SK-N-SH (cell line): ENCODE data around the gene CCDC191.

ENCODE experiments used
- CHD2 ChIP-seq: fragments of 150-350 bp; IDR thresholded peaks from 2 replicates; pipeline ENCODE4 v1.6.1; 2018; ENCODE audit warnings: low read length; ENCODE audit not compliant: partially characterized antibody
- EP300 ChIP-seq, 2 experiments: IDR thresholded peaks; 2 replicates each; pipeline versions ENCODE4 v1.4.0 to v1.6.1; 2012; ENCODE audit warnings: borderline replicate concordance in 1 of 2, low read depth in 1 of 2, low read length in 1 of 2
- FOXJ3 ChIP-seq: sonication (generic); formaldehyde crosslinking; IDR thresholded peaks from 2 replicates; pipeline ENCODE4 v1.5.1; 2020; ENCODE audit warnings: mild to moderate bottlenecking, missing genetic modification reagents
- GABPA ChIP-seq: IDR thresholded peaks from 2 replicates; pipeline ENCODE4 v1.4.0; 2012; ENCODE audit warnings: low read depth, mild to moderate bottlenecking
- GATA2 ChIP-seq: sonication (generic); formaldehyde crosslinking; IDR thresholded peaks from 2 replicates; pipeline ENCODE4 v1.5.0; 2020; ENCODE audit warnings: mild to moderate bottlenecking, missing genetic modification reagents
- POLR2AphosphoS5 ChIP-seq: IDR thresholded peaks from 2 replicates; pipeline ENCODE4 v1.6.1; 2012; ENCODE audit warnings: low read depth, low read length
- REST ChIP-seq: IDR thresholded peaks from 2 replicates; pipeline ENCODE4 v1.6.1; 2012; ENCODE audit warnings: mild to moderate bottlenecking, low read depth, low read length, moderate library complexity
- SMC3 ChIP-seq: IDR thresholded peaks from 2 replicates; pipeline ENCODE4 v1.6.1; 2012; ENCODE audit warnings: low read depth, low read length, improper control_type of control experiment
- TF ChIP-seq, protein P1 (sequence below): fragments of 200-600 bp; sonication (generic); IDR thresholded peaks from 2 replicates; pipeline ENCODE4 v1.6.1; 2017; ENCODE audit warnings: antibody characterized with exemption, mild to moderate bottlenecking, moderate library complexity

GRCh38 chr3:114093596-114093995, 37.3 kb upstream of the CCDC191 start:
- TF ChIP-seq, protein P1, sequence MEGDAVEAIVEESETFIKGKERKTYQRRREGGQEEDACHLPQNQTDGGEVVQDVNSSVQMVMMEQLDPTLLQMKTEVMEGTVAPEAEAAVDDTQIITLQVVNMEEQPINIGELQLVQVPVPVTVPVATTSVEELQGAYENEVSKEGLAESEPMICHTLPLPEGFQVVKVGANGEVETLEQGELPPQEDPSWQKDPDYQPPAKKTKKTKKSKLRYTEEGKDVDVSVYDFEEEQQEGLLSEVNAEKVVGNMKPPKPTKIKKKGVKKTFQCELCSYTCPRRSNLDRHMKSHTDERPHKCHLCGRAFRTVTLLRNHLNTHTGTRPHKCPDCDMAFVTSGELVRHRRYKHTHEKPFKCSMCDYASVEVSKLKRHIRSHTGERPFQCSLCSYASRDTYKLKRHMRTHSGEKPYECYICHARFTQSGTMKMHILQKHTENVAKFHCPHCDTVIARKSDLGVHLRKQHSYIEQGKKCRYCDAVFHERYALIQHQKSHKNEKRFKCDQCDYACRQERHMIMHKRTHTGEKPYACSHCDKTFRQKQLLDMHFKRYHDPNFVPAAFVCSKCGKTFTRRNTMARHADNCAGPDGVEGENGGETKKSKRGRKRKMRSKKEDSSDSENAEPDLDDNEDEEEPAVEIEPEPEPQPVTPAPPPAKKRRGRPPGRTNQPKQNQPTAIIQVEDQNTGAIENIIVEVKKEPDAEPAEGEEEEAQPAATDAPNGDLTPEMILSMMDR, result no peak
- TF ChIP-seq GABPA (no peak), POLR2AphosphoS5 (no peak), FOXJ3 (CRISPR knock-in tag) (no peak), CHD2 (no peak), REST (no peak), SMC3 (no peak), GATA2 (CRISPR knock-in tag) (no peak), EP300 (IDR thresholded peaks at IDR 0.05; ENCODE audit: borderline replicate concordance in 1 of 2, low read depth in 1 of 2, low read length in 1 of 2) (no peak)
